Prostate gland (tissue), 2 donors: ENCODE data around the gene RAD17.

Experiments
- POLR2A ChIP-seq: fragments of 450-650 bp; IDR thresholded peaks from one replicate; pipeline ENCODE4 v1.6.1; 2016; ENCODE audit warnings: antibody characterized with exemption, mild to moderate bottlenecking
- POLR2AphosphoS5 ChIP-seq: sonication (generic); formaldehyde crosslinking; IDR thresholded peaks from one replicate; pipeline ENCODE4 v1.6.1; 2017; ENCODE audit warnings: antibody characterized with exemption
- TF ChIP-seq, protein P1 (sequence below), 4 experiments: fragments of 200-600 bp in 2 of 4; fragments of 450-650 bp in 2 of 4; sonication (generic) in 2 of 4; IDR thresholded peaks; 1 replicate in 3 of 4; 2 replicates in 1 of 4; pipeline ENCODE4 v1.5.1; 2016 to 2019; ENCODE audit warnings: antibody characterized with exemption in 4 of 4, mild to moderate bottlenecking in 2 of 4, moderate library complexity in 2 of 4

GRCh38 chr5:69418554-69418953 lies 48.9 kb downstream of the RAD17 start:
- no peak for TF ChIP-seq POLR2A
- TF ChIP-seq, protein P1, sequence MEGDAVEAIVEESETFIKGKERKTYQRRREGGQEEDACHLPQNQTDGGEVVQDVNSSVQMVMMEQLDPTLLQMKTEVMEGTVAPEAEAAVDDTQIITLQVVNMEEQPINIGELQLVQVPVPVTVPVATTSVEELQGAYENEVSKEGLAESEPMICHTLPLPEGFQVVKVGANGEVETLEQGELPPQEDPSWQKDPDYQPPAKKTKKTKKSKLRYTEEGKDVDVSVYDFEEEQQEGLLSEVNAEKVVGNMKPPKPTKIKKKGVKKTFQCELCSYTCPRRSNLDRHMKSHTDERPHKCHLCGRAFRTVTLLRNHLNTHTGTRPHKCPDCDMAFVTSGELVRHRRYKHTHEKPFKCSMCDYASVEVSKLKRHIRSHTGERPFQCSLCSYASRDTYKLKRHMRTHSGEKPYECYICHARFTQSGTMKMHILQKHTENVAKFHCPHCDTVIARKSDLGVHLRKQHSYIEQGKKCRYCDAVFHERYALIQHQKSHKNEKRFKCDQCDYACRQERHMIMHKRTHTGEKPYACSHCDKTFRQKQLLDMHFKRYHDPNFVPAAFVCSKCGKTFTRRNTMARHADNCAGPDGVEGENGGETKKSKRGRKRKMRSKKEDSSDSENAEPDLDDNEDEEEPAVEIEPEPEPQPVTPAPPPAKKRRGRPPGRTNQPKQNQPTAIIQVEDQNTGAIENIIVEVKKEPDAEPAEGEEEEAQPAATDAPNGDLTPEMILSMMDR (IDR thresholded peaks at IDR 0.05), result no peak
- no peak for TF ChIP-seq POLR2AphosphoS5
